ENCODE results near the gene PERM1. TPM values are rescaled to one million over a fixed set of nuclear protein-coding genes. Genes with fewer than 3 reads are reported as not detected.
"Not testable (repeated sequence)": the region's sequence is repeated elsewhere in the genome, so short reads cannot be mapped to it uniquely, and the experiment has no call there.

PERM1 gene
- polyA plus RNA-seq, 2 donors: 0.47 to 3.4 TPM

DNA sequence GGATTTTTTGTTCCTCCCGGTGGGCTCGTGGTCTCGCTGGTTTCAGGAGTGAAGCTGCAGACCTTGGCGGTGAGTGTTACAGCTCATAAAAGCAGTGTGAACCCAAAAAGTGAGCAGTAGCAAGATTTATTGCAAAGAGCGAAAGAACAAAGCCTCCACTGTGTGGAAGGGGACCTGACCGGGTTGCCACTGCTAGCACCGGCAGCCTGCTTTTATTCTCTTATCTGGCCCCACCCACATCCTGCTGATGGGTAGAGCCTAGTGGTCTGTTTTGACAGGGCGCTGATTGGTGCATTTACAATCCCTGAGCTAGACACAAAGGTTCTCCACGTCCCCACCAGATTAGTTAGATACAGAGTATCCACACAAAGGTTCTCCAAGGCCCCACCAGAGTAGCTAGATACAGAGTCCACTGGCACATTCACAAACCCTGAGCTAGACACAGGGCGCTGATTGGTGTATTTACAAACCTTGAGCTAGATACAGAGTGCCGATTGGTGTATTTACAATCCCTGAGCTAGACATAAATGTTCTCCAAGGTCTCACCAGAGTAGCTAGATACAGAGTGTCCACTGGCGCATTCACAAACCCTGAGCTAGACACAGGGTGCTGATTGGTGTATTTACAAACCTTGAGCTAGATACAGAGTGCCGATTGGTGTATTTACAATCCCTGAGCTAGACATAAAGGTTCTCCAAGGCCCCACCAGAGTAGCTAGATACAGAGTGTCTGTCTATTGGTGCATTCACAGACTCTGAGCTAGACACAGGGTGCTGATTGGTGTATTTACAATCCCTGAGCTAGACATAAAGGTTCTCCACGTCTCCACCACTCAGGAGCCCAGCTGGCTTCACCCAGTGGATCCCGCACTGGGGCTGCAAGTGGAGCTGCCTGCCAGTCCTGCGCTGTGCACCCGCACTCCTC is 35.8 kb upstream of the PERM1 start:
- H3K27me3 ChIP-seq (ENCODE audit: control insufficient read depth in 1 of 2, insufficient read depth in 2 of 2, low read length in 2 of 2); H3K27ac ChIP-seq (ENCODE audit: low read depth in 2 of 2, low read length in 1 of 2); H3K4me3 ChIP-seq (ENCODE audit: low read depth in 1 of 2, low read length in 2 of 2); H3K36me3 ChIP-seq (ENCODE audit: control insufficient read depth in 2 of 2, insufficient read depth in 2 of 2, low read length in 1 of 2); H3K9me3 ChIP-seq (ENCODE audit: control insufficient read depth in 2 of 2, insufficient read depth in 1 of 2, low read depth in 1 of 2, low read length in 1 of 2): not testable (repeated sequence)
- WGBS, 2 donors: 77 to 81% methylated on average over 16 to 17 of the region's 17 CpGs
- H3K4me1 ChIP-seq (ENCODE audit: control insufficient read depth in 2 of 2, insufficient read depth in 2 of 2, low read length in 1 of 2): peaks cover 11 to 17% of the 10 kb centered on the region in 2 donors

DNA sequence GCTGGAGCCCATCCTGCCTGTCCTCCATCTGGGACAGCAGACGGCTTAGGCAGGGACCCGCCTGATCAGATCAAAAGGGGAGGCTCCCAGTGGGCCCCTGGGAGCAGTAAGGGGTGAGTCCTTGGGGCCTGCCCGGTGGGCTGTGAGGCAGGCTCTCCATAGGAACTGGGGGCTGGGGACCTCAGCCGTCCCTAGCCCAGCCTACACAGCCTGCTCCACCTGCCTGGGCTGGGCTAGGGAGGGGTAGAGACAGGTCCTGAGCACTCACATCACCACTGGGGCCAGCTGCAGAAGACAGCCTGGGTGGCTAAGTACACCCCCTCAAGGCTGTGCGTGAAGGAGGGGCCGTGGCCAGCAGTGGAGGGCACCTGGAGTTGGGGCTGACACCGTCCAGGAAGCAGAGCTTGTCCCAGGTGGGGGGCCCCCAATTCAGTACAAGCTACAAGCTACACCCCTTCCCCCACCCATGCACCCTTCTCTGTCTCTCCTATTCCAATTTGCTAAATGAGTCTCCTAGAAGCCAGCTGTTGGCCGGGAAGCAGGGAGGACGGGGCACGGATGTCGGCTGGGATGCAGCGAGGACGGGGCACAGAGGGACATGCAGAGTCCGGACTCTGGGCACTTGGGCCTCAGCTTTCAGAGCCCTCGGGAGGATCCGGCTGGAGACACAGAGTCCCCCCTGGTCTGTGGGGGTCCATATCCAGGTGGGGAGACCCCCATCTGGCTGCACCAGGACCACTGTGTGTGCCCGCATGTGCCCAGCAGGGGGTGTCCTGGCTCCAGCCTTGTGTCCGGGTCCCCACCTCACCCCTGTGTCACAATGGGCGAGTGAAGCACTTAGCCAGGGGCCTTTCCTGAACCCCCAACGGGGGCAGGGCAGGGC is 33.1 kb upstream of the PERM1 start:
- H3K27ac ChIP-seq (ENCODE audit: low read depth in 2 of 2, low read length in 1 of 2): no peak overlapping the region
- H3K4me1 ChIP-seq (ENCODE audit: control insufficient read depth in 2 of 2, insufficient read depth in 2 of 2, low read length in 1 of 2): peaks cover 2 to 9% of the 10 kb centered on the region in 2 donors
- H3K9me3 ChIP-seq (ENCODE audit: control insufficient read depth in 2 of 2, insufficient read depth in 1 of 2, low read depth in 1 of 2, low read length in 1 of 2): no peaks in the 10 kb centered on the region
- H3K27me3 ChIP-seq (ENCODE audit: control insufficient read depth in 1 of 2, insufficient read depth in 2 of 2, low read length in 2 of 2): no peaks in the 10 kb centered on the region
- 73 to 74% methylated on average over 20 of the region's 20 CpGs for WGBS, 2 donors
- H3K4me3 ChIP-seq (ENCODE audit: low read depth in 1 of 2, low read length in 2 of 2): no peak overlapping the region
- H3K36me3 ChIP-seq (ENCODE audit: control insufficient read depth in 2 of 2, insufficient read depth in 2 of 2, low read length in 1 of 2): no peaks in the 10 kb centered on the region

GRCh38 chr1:1013922-1014648 is 32.2 kb upstream of the PERM1 start:
- no peaks in the 10 kb centered on the region for H3K36me3 ChIP-seq (ENCODE audit: control insufficient read depth in 2 of 2, insufficient read depth in 2 of 2, low read length in 1 of 2)
- 64 to 68% methylated on average over 41 of the region's 41 CpGs for WGBS, 2 donors
- peaks cover 2 to 9% of the 10 kb centered on the region in 2 donors for H3K4me1 ChIP-seq (ENCODE audit: control insufficient read depth in 2 of 2, insufficient read depth in 2 of 2, low read length in 1 of 2)
- no peaks in the 10 kb centered on the region for H3K27me3 ChIP-seq (ENCODE audit: control insufficient read depth in 1 of 2, insufficient read depth in 2 of 2, low read length in 2 of 2)
- H3K27ac ChIP-seq (ENCODE audit: low read depth in 2 of 2, low read length in 1 of 2): peak overlapping the region; percentile 81 to 90
- no peaks in the 10 kb centered on the region for H3K9me3 ChIP-seq (ENCODE audit: control insufficient read depth in 2 of 2, insufficient read depth in 1 of 2, low read depth in 1 of 2, low read length in 1 of 2)
- H3K4me3 ChIP-seq (ENCODE audit: low read depth in 1 of 2, low read length in 2 of 2): peak overlapping the region; percentile 55 to 76

DNA sequence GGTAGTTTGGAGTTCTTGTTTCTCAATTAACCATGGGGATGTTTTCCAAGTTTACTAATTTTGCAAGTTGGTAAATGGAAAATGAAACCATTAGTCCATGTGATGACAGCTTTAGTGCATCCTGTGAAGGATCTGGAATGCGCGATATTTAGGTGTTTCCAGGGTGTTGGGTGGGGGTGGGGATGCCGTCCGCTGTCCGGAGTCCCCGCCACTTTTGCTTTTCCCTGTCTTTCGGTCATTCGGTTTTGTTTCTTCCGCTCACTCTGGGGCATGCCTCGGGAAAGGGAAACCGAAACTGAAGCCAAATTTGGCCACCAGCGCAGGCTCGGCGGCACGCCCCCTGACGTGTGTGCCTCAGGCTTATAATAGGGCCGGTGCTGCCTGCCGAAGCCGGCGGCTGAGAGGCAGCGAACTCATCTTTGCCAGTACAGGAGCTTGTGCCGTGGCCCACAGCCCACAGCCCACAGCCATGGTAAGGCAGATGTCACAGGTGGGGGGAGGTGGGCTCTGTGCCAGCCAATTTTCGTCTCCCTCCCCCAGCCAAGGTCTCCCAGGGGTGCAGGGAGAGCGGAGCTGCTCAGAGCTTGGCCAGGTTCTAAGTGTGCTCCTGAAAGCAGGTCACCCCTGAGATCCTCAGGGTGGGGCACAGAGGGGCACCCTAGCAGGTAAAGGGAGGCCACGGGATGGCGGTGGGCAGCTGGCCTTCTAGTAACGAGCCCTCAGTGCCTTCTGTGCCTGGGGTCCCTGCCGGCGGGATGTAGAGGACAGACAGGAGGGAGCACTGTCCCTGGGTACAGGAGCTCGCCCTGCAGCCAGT is 31.4 kb upstream of the PERM1 start, which contains the start of gene ISG15:
ISG15 (plus strand) TSS at position 393 of the 817 bp plus-strand sequence; CDS start at position 470, 77 bp downstream.
- Histone ChIP-seq H3K4me1 (ENCODE audit: control insufficient read depth in 2 of 2, insufficient read depth in 2 of 2, low read length in 1 of 2) (peaks cover 2 to 9% of the 10 kb centered on the region in 2 donors), H3K4me3 (ENCODE audit: low read depth in 1 of 2, low read length in 2 of 2) (peak within 1 kb of the TSS; percentile 55 to 76), H3K27me3 (ENCODE audit: control insufficient read depth in 1 of 2, insufficient read depth in 2 of 2, low read length in 2 of 2) (no peaks in the 10 kb centered on the region), H3K9me3 (ENCODE audit: control insufficient read depth in 2 of 2, insufficient read depth in 1 of 2, low read depth in 1 of 2, low read length in 1 of 2) (no peaks in the 10 kb centered on the region), H3K27ac (ENCODE audit: low read depth in 2 of 2, low read length in 1 of 2) (peak within 1 kb of the TSS; percentile 81 to 90), H3K36me3 (ENCODE audit: control insufficient read depth in 2 of 2, insufficient read depth in 2 of 2, low read length in 1 of 2) (no peaks in the 10 kb centered on the region)
- 3 to 4% methylated on average over 29 to 30 of the region's 30 CpGs for WGBS, 2 donors

DNA sequence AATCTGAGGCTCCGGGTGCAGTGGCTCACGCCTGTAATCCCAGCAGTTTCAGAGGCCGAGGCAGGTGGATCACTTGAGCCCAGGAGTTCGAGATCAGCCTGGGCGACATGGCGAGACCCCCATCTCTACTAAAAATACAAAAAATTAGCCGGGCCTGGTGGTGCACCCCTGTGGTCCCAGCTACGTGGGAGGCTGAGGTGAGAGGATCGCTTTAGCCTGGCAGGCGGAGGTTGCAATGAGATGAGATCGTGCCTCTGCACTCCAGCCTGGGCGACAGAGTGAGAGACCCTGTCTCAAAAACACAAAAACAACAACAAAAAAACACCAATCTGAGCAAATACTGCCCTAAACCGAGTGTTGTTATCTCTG is 30.8 kb upstream of the PERM1 start:
- not testable (repeated sequence) for H3K9me3 ChIP-seq (ENCODE audit: control insufficient read depth in 2 of 2, insufficient read depth in 1 of 2, low read depth in 1 of 2, low read length in 1 of 2); H3K4me1 ChIP-seq (ENCODE audit: control insufficient read depth in 2 of 2, insufficient read depth in 2 of 2, low read length in 1 of 2); H3K27me3 ChIP-seq (ENCODE audit: control insufficient read depth in 1 of 2, insufficient read depth in 2 of 2, low read length in 2 of 2); H3K36me3 ChIP-seq (ENCODE audit: control insufficient read depth in 2 of 2, insufficient read depth in 2 of 2, low read length in 1 of 2)
- Histone ChIP-seq H3K27ac (ENCODE audit: low read depth in 2 of 2, low read length in 1 of 2) (peak overlapping the region; percentile 67 to 90), H3K4me3 (ENCODE audit: low read depth in 1 of 2, low read length in 2 of 2) (peak overlapping the region; percentile 55 to 76)
- WGBS, 2 donors: 59 to 62% methylated on average over 13 of the region's 13 CpGs

- Histone ChIP-seq H3K36me3 (ENCODE audit: control insufficient read depth in 2 of 2, insufficient read depth in 2 of 2, low read length in 1 of 2) (no peaks in the 10 kb centered on the region), H3K9me3 (ENCODE audit: control insufficient read depth in 2 of 2, insufficient read depth in 1 of 2, low read depth in 1 of 2, low read length in 1 of 2) (no peaks in the 10 kb centered on the region), H3K4me1 (ENCODE audit: control insufficient read depth in 2 of 2, insufficient read depth in 2 of 2, low read length in 1 of 2) (peaks cover 2 to 16% of the 10 kb centered on the region in 2 donors), H3K27me3 (ENCODE audit: control insufficient read depth in 1 of 2, insufficient read depth in 2 of 2, low read length in 2 of 2) (peaks cover 0 to 4% of the 10 kb centered on the region in 2 donors), H3K27ac (ENCODE audit: low read depth in 2 of 2, low read length in 1 of 2) (no peak overlapping the region), H3K4me3 (ENCODE audit: low read depth in 1 of 2, low read length in 2 of 2) (no peak overlapping the region)
- WGBS, 2 donors: 81 to 82% methylated on average over 14 of the region's 14 CpGs
Observed at GRCh38 chr1:1011396-1011949, 29.6 kb upstream of the PERM1 start.

DNA sequence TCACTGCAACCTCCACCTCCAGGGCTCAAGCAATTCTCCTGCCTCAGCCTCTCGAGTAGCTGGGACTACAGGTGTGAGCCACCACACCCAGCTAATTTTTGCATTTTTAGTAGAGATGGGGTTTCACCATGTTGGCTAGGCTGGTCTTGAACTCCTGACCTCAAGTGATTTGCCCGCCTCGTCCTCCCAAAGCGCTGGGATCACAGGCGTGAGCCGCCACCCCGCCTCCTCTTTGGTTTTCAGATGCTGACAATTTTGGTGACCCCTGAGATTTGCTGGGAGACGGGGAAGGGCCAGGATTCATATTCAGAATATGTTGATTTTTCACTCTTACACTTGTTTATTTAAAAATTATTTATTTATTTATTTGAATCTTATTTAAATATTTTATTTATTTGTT is 28.2 kb upstream of the PERM1 start:
- 94% methylated on average over 8 of the region's 8 CpGs for WGBS, 2 donors

GRCh38 chr1:1006305-1007159 is 24.6 kb upstream of the PERM1 start:
- peaks cover 0 to 4% of the 10 kb centered on the region in 2 donors for H3K27me3 ChIP-seq (ENCODE audit: control insufficient read depth in 1 of 2, insufficient read depth in 2 of 2, low read length in 2 of 2)
- peaks cover 5 to 11% of the 10 kb centered on the region in 2 donors for H3K4me1 ChIP-seq (ENCODE audit: control insufficient read depth in 2 of 2, insufficient read depth in 2 of 2, low read length in 1 of 2)
- 59 to 61% methylated on average over 37 of the region's 37 CpGs for WGBS, 2 donors
- H3K27ac ChIP-seq (ENCODE audit: low read depth in 2 of 2, low read length in 1 of 2): peak overlapping the region in 1 of 2 donors; percentile 34
- H3K9me3 ChIP-seq (ENCODE audit: control insufficient read depth in 2 of 2, insufficient read depth in 1 of 2, low read depth in 1 of 2, low read length in 1 of 2): no peaks in the 10 kb centered on the region
- no peaks in the 10 kb centered on the region for H3K36me3 ChIP-seq (ENCODE audit: control insufficient read depth in 2 of 2, insufficient read depth in 2 of 2, low read length in 1 of 2)
- H3K4me3 ChIP-seq (ENCODE audit: low read depth in 1 of 2, low read length in 2 of 2): no peak overlapping the region

More for the DNA sequence above, 28.2 kb upstream of the PERM1 start:
- H3K9me3 ChIP-seq (ENCODE audit: control insufficient read depth in 2 of 2, insufficient read depth in 1 of 2, low read depth in 1 of 2, low read length in 1 of 2); H3K36me3 ChIP-seq (ENCODE audit: control insufficient read depth in 2 of 2, insufficient read depth in 2 of 2, low read length in 1 of 2); H3K4me3 ChIP-seq (ENCODE audit: low read depth in 1 of 2, low read length in 2 of 2); H3K27ac ChIP-seq (ENCODE audit: low read depth in 2 of 2, low read length in 1 of 2); H3K27me3 ChIP-seq (ENCODE audit: control insufficient read depth in 1 of 2, insufficient read depth in 2 of 2, low read length in 2 of 2): not testable (repeated sequence)
- H3K4me1 ChIP-seq (ENCODE audit: control insufficient read depth in 2 of 2, insufficient read depth in 2 of 2, low read length in 1 of 2): peaks cover 7 to 18% of the 10 kb centered on the region in 2 donors

Data from esophagus (tissue), 2 donors.